GM21528 (cell line): Measurements from ENCODE around the gene ZGPAT.

Source experiments
- ATAC-seq: cut with Tn5 transposase; IDR thresholded peaks from one replicate; pipeline ENCODE4 v1.9.1; 2021; ENCODE audit warnings: mild to moderate bottlenecking, moderate library complexity; ENCODE audit not compliant: unreplicated experiment, low FRiP score

ZGPAT gene

DNA sequence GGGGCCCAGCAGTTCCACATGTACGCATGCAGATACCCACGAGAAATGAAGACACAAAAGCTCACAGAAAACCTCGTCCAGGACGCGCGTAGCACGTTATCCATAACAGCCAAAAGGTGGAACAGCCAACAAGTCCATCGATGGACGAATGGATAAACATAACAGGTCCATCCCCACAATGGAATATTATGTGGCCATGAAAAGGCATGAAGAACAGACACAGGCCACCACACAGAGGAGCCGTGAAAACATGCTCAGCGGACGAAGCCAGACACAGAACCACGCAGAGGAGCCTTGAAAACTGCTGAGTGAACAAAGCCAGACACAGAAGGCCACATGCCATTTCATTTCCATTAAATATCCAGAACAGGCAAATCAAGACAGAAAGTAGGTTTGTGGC, 69.8 kb downstream of the ZGPAT start:
- ATAC-seq, result no peak

GRCh38 chr20:63778034-63778752, 70.4 kb downstream of the ZGPAT start:
- ATAC-seq, result no peak

GRCh38 chr20:63778857-63779256, 71.0 kb downstream of the ZGPAT start:
- no peak for ATAC-seq

- no peak for ATAC-seq
Observed at GRCh38 chr20:63781181-63781580, 73.3 kb downstream of the ZGPAT start.

GRCh38 chr20:63782051-63782471, 74.2 kb downstream of the ZGPAT start:
- ATAC-seq, result no peak

- ATAC-seq, result no peak
Observed at GRCh38 chr20:63782521-63782971, 74.7 kb downstream of the ZGPAT start.

GRCh38 chr20:63783970-63784369, 76.1 kb downstream of the ZGPAT start:
- ATAC-seq, result no peak

DNA sequence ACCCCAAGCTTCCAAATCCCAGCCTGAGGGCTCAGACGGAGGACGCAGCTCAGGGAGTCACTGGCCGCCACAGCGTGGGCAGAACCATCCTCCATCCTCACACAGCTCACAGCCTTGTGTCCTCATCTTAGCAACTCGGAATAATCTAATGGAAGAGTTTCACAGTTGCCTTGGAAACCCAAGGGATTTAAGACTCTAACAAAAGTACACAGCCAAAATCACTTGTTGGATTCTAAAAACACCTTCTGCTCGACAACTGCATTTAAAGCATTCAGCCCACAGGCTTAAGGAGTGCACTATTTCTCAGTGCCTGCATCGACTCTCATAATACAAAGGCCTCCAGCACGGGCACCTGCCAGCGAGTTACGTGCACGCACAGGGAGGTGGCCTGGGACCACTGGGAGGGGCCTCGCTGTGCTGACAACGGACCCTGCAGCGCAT, 77.9 kb downstream of the ZGPAT start:
- ATAC-seq, result no peak
